K562 (cell line): ENCODE data around the gene GABARAP. TPM values are rescaled to one million over a fixed set of nuclear protein-coding genes. Genes with fewer than 3 reads are reported as not detected.

Experiments used
- CTBP1 ChIP-seq: fragments of 450-650 bp; IDR thresholded peaks from 2 replicates; pipeline ENCODE4 v1.6.1; 2016; ENCODE audit warnings: borderline replicate concordance
- E2F4 ChIP-seq: sonication (generic); formaldehyde crosslinking; IDR thresholded peaks from 2 replicates; pipeline ENCODE4 v1.8.0; 2022; ENCODE audit warnings: mild to moderate bottlenecking, low read depth, missing genetic modification reagents
- ETS2 ChIP-seq: IDR thresholded peaks from 2 replicates; pipeline ENCODE4 v1.6.1; 2016; ENCODE audit warnings: borderline replicate concordance, missing genetic modification characterization, mild to moderate bottlenecking, moderate library complexity, missing compliant biosample characterization; ENCODE audit not compliant: poor library complexity, severe bottlenecking
- FOXJ3 ChIP-seq: sonication (generic); formaldehyde crosslinking; IDR thresholded peaks from 2 replicates; pipeline ENCODE4 v1.4.0; 2020; ENCODE audit warnings: mild to moderate bottlenecking, missing genetic modification reagents
- HNRNPK ChIP-seq: fragments of 200-400 bp; formaldehyde crosslinking; IDR thresholded peaks from one replicate; pipeline ENCODE4 v1.6.1; 2018; ENCODE audit warnings: mild to moderate bottlenecking, low read depth, low read length; ENCODE audit not compliant: poor library complexity, severe bottlenecking
- MIER1 ChIP-seq: fragments of 450-650 bp; IDR thresholded peaks from 2 replicates; pipeline ENCODE4 v1.6.1; 2016; ENCODE audit warnings: antibody characterized with exemption, mild to moderate bottlenecking, low read depth
- NEUROD1 ChIP-seq: fragments of 150-350 bp; IDR thresholded peaks from 2 replicates; pipeline ENCODE4 v1.6.1; 2014; ENCODE audit warnings: borderline replicate concordance, low read length, low read depth; ENCODE audit not compliant: partially characterized antibody
- NFATC3 ChIP-seq: fragments of 450-650 bp; IDR thresholded peaks from 2 replicates; pipeline ENCODE4 v1.6.1; 2017; ENCODE audit warnings: mild to moderate bottlenecking
- NR2C1 ChIP-seq, 2 experiments: fragments of 450-650 bp; IDR thresholded peaks; 2 replicates each; pipeline ENCODE4 v1.6.1; 2017; ENCODE audit warnings: mild to moderate bottlenecking in 2 of 2, antibody characterized with exemption in 1 of 2, inconsistent platforms in 1 of 2, missing compliant biosample characterization in 1 of 2, missing genetic modification characterization in 1 of 2
- NR2C2 ChIP-seq, 2 experiments: fragments of 200-800 bp in 1 of 2; sonication (Bioruptor generic) in 1 of 2; sonication (generic) in 1 of 2; formaldehyde crosslinking in 1 of 2; IDR thresholded peaks; 2 replicates each; pipeline versions ENCODE4 v1.6.1 to v1.8.0; 2016 to 2022; ENCODE audit warnings: mild to moderate bottlenecking in 1 of 2, missing compliant biosample characterization in 1 of 2, missing genetic modification characterization in 1 of 2, missing genetic modification reagents in 1 of 2
- PHB ChIP-seq: fragments of 250-450 bp; sonication (Bioruptor Pico); IDR thresholded peaks from 2 replicates; pipeline ENCODE4 v1.5.0; 2021
- RREB1 ChIP-seq: fragments of 250-450 bp; sonication (Bioruptor Pico); IDR thresholded peaks from 2 replicates; pipeline ENCODE4 v1.4.0; 2020
- SMARCE1 ChIP-seq: fragments of 450-650 bp; IDR thresholded peaks from 2 replicates; pipeline ENCODE4 v1.7.1; 2016; ENCODE audit warnings: mild to moderate bottlenecking
- TBP ChIP-seq: optimal IDR thresholded peaks from 2 replicates; pipeline ENCODE3; 2011; ENCODE audit warnings: low read depth, low read length, improper control_type of control experiment
- ZBTB8A ChIP-seq: fragments of 450-650 bp; IDR thresholded peaks from 2 replicates; pipeline ENCODE4 v1.6.1; 2018; ENCODE audit warnings: mild to moderate bottlenecking, moderate library complexity; ENCODE audit not compliant: partially characterized antibody
- polyA plus RNA-seq, 8 experiments: library from polyadenylated mRNA; depleted of rRNA in 4 of 8; stranded (reverse) in 5 of 8; unstranded in 3 of 8; fragments of >200 nt; fragmentation: Nextera tagmentation in 2 of 8; fragmentation: Illumina TruSeq in 1 of 8; extraction: Ambion mirVana in 2 of 8; extraction: Trizol in 1 of 8; gene quantifications; 2 replicates each; pipeline versions ENCODE4 v1.2.1 to v1.2.3, GENCODE V29; 2011 to 2014; ENCODE audit warnings: inconsistent platforms in 1 of 8, missing spikeins in 1 of 8
- total RNA-seq, 7 experiments: library from RNA; depleted of rRNA in 6 of 7; stranded (reverse); fragments of >200 nt in 6 of 7; fragmentation: Illumina TruSeq in 2 of 7; extraction: Trizol in 2 of 7; gene quantifications; 2 replicates each; pipeline versions ENCODE4 v1.2.1 to v1.2.3, GENCODE V29; 2011 to 2021; ENCODE audit warnings: low replicate concordance in 1 of 7
- TF ChIP-seq, protein P1 (sequence below), 2 experiments: fragments of 450-650 bp in 1 of 2; sonication (generic) in 1 of 2; formaldehyde crosslinking in 1 of 2; IDR thresholded peaks in 1 of 2; conservative IDR thresholded peaks in 1 of 2; 2 replicates each; pipeline versions ENCODE4 v1.6.1 to v1.8.1; 2016 to 2023; ENCODE audit warnings: mild to moderate bottlenecking in 2 of 2, moderate library complexity in 2 of 2, inconsistent platforms in 1 of 2, missing genetic modification reagents in 1 of 2
- TF ChIP-seq, protein P2 (sequence below): sonication (generic); formaldehyde crosslinking; IDR thresholded peaks from 2 replicates; pipeline ENCODE4 v1.8.0; 2022; ENCODE audit warnings: mild to moderate bottlenecking, missing genetic modification reagents

Gene GABARAP
- total and polyA plus RNA-seq, 9 of the 15 experiments (the other 6 are each of a cell fraction or from before 2014, with no cell fraction given) = 47.5 to 373 (median 152) TPM

- TF ChIP-seq RREB1 (CRISPR knock-in tag) (peak; percentile 86; the same call in 1 of the 2 replicates), MIER1 (peak; percentile 53; the same call in 1 of the 2 replicates), E2F4 (no peak), NFATC3 (no peak), ETS2 (tag) (no peak), HNRNPK (no peak), TBP (peak; percentile 13), PHB (CRISPR knock-in tag) (no peak), NR2C1 (IDR thresholded peaks at IDR 0.05) (no peak), NR2C1 (tag; IDR thresholded peaks at IDR 0.05) (no peak), NEUROD1 (peak; percentile 93), CTBP1 (0 out of 2 replicates have a peak, but pooled peaks have one; percentile 10), ZBTB8A (no peak), FOXJ3 (CRISPR knock-in tag) (peak; percentile 59; the same call in 1 of the 2 replicates), NR2C2 (CRISPR knock-in tag; IDR thresholded peaks at IDR 0.05) (no peak), NR2C2 (tag; IDR thresholded peaks at IDR 0.05) (no peak), SMARCE1 (no peak)
- TF ChIP-seq, protein P1, sequence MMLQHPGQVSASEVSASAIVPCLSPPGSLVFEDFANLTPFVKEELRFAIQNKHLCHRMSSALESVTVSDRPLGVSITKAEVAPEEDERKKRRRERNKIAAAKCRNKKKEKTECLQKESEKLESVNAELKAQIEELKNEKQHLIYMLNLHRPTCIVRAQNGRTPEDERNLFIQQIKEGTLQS (IDR thresholded peaks at IDR 0.05) = peak; percentile 17; the same call in 1 of the 2 replicates
- TF ChIP-seq, protein P1 (CRISPR knock-in tag; conservative IDR thresholded peaks at IDR 0.05) = no peak
- TF ChIP-seq, protein P2, sequence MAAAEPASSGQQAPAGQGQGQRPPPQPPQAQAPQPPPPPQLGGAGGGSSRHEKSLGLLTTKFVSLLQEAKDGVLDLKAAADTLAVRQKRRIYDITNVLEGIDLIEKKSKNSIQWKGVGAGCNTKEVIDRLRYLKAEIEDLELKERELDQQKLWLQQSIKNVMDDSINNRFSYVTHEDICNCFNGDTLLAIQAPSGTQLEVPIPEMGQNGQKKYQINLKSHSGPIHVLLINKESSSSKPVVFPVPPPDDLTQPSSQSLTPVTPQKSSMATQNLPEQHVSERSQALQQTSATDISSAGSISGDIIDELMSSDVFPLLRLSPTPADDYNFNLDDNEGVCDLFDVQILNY (CRISPR knock-in tag) = no peak
Measured at GRCh38 chr17:7213895-7214299, 28.4 kb downstream of the GABARAP start (continued).
